Measurements from ENCODE around the gene NMT1.

The NMT1 gene

GRCh38 chr17:45052052-45052772 is 8.9 kb upstream of the NMT1 start:
- Histone ChIP-seq H3K4me3 (ENCODE audit: low read depth, low read length) (peak overlapping the region; percentile 48), H3K36me3 (ENCODE audit: control insufficient read depth in 2 of 2, insufficient read depth in 1 of 2, low read length in 2 of 2) (no peaks in the 10 kb centered on the region; a peak in 1 of 3 replicates), H3K27ac (ENCODE audit: extremely low read depth, low read depth, low read length) (peak overlapping the region; percentile 81), H3K9me3 (ENCODE audit: control insufficient read depth, insufficient read depth, low read depth, low read length) (no peaks in the 10 kb centered on the region), H3K4me1 (ENCODE audit: control insufficient read depth, insufficient read depth, low read length) (peaks cover 6% of the 10 kb centered on the region; the same call in 1 of the 2 replicates)
- ChIA-PET CTCF (interaction anchor here (0.6 kb wide), 1 partner anchor 18 kb away, joined by 3 read pairs; no protein-coding TSS in a partner anchor), POLR2A (interaction anchor here (1.0 to 4.0 kb wide), 3 partner anchors 9 to 125 kb away, joined by 4 to 56 read pairs (median 4); partner anchors contain the start of gene NMT1)
- TF ChIP-seq ZBTB17 (tag by site-specific recombination; IDR thresholded peaks at IDR 0.05): peak; percentile 81
- no peak for TF ChIP-seq OSR2 (tag by site-specific recombination; IDR thresholded peaks at IDR 0.05)
- peak; percentile 45; the same call in 1 of the 2 replicates for TF ChIP-seq PRDM10 (tag by site-specific recombination; IDR thresholded peaks at IDR 0.05)
- TF ChIP-seq ZNF335 (tag by site-specific recombination; conservative IDR thresholded peaks at IDR 0.05): peak; percentile 77
- no peak for TF ChIP-seq ZNF423 (tag by site-specific recombination; IDR thresholded peaks at IDR 0.05)
- 0 out of 2 replicates have a peak, but pooled peaks have one; percentile 12 for TF ChIP-seq ZNF394 (tag by site-specific recombination; IDR thresholded peaks at IDR 0.05; ENCODE audit: borderline replicate concordance)
- peak; percentile 45; the same call in 1 of the 2 replicates for TF ChIP-seq KLF9 (tag by site-specific recombination; IDR thresholded peaks at IDR 0.05; ENCODE audit: low read depth)
- 0 out of 2 replicates have a peak, but pooled peaks have one; percentile 29 for TF ChIP-seq MZF1 (tag by site-specific recombination; IDR thresholded peaks at IDR 0.05; ENCODE audit: borderline replicate concordance)
- peak; percentile 39; the same call in 1 of the 2 replicates for TF ChIP-seq PRDM4 (tag by site-specific recombination; IDR thresholded peaks at IDR 0.05)
- TF ChIP-seq ZNF2 (tag by site-specific recombination; IDR thresholded peaks at IDR 0.05): 0 out of 2 replicates have a peak, but pooled peaks have one; percentile 32
- 0 out of 2 replicates have a peak, but pooled peaks have one; percentile 51 for TF ChIP-seq ZNF280D (tag by site-specific recombination; IDR thresholded peaks at IDR 0.05)
- no peak for TF ChIP-seq ZNF660 (tag by site-specific recombination; IDR thresholded peaks at IDR 0.05)
- TF ChIP-seq ZBTB8A (tag by site-specific recombination; IDR thresholded peaks at IDR 0.05): peak; percentile 66
- TF ChIP-seq ZXDB (tag by site-specific recombination; IDR thresholded peaks at IDR 0.05): peak; percentile 29; the same call in 1 of the 2 replicates
- TF ChIP-seq SP7 (tag by site-specific recombination; IDR thresholded peaks at IDR 0.05): peak; percentile 53
- TF ChIP-seq ZNF561 (tag by site-specific recombination; IDR thresholded peaks at IDR 0.05; ENCODE audit: borderline replicate concordance): 0 out of 2 replicates have a peak, but pooled peaks have one; percentile 53
- TF ChIP-seq SP2 (tag by site-specific recombination; IDR thresholded peaks at IDR 0.05): peak; percentile 21; the same call in 1 of the 2 replicates
- no peak for TF ChIP-seq ZNF510 (tag by site-specific recombination; IDR thresholded peaks at IDR 0.05; ENCODE audit: insufficient replicate concordance)
- TF ChIP-seq ZNF830 (tag by site-specific recombination; IDR thresholded peaks at IDR 0.05; ENCODE audit: low read depth): no peak
- TF ChIP-seq SP3 (tag by site-specific recombination; IDR thresholded peaks at IDR 0.05): peak; percentile 29; the same call in 1 of the 2 replicates
- 0 out of 2 replicates have a peak, but pooled peaks have one; percentile 21 for TF ChIP-seq BCL11A (tag by site-specific recombination; IDR thresholded peaks at IDR 0.05; ENCODE audit: low read depth)
- TF ChIP-seq PATZ1 (tag by site-specific recombination; IDR thresholded peaks at IDR 0.05): peak; percentile 56; the same call in 1 of the 2 replicates

All from HEK293 (cell line).